K562 (cell line): Measurements from ENCODE around the gene CLC. TPM values are rescaled to one million over a fixed set of nuclear protein-coding genes. Genes with fewer than 3 reads are reported as not detected.

Experiments used
- ATAC-seq: fragments of 200-7000 bp; cut with Tn5 transposase; 3 replicates; pipeline ENCODE4 v1.9.1; 2020; ENCODE audit warnings: moderate library complexity
- BruUV-seq: library from RNA; stranded (reverse); fragments of 400-500 nt; replicated peaks from 2 replicates; lab custom pipeline; 2021; lab: Mats Ljungman, UMichigan
- CTCF ChIA-PET: fragments of 300-600 bp; formaldehyde crosslinking; extraction: SDS; loops from one replicate; lab custom pipeline; 2021; ENCODE audit warnings: low intra/inter-chr PET ratio; lab: Yijun Ruan, JAX
- POLR2A ChIA-PET: fragments of 300-600, 350-650 bp; sonication (Branson Sonifier 250); formaldehyde crosslinking; extraction: SDS; loops from one replicate; lab custom pipeline; 2021; ENCODE audit warnings: antibody characterized with exemption, inconsistent platforms; lab: Yijun Ruan, JAX
- DNase-seq, 4 experiments: peaks; one replicate each; pipeline versions ENCODE4 v3.0.0 to v3.0.0-alpha.2; 2011 to 2018; ENCODE audit warnings: low spot score in 3 of 4, mixed read lengths in 3 of 4; ENCODE audit errors: extremely low read depth in 1 of 4
- FAIRE-seq: peaks from 2 replicates; lab custom pipeline; 2011; peaks lifted over from hg19 to GRCh38; lab: Jason Lieb, UNC
- H2AFZ ChIP-seq: 2 replicates; pipeline ENCODE4 v1.6.0; 2011; ENCODE audit warnings: low read depth, low read length, control low read depth, inconsistent platforms
- H3K27ac ChIP-seq: fragments of 200-600 bp; 3 replicates; pipeline ENCODE4 v1.8.0; 2011; ENCODE audit warnings: low read depth, mild to moderate bottlenecking, control low read depth, inconsistent platforms, low read length, moderate library complexity, mixed read lengths; ENCODE audit errors: extremely low read depth
- H3K27me3 ChIP-seq, 2 experiments: fragments of 300-600 bp in 1 of 2; 2 replicates in 1 of 2; 3 replicates in 1 of 2; pipeline versions ENCODE4 v1.6.0 to v1.8.0; 2011; ENCODE audit warnings: inconsistent platforms in 2 of 2, low read length in 2 of 2, mild to moderate bottlenecking in 1 of 2, mixed read lengths in 1 of 2, moderate library complexity in 1 of 2; ENCODE audit not compliant: control insufficient read depth in 2 of 2, insufficient read depth in 2 of 2
- H3K36me3 ChIP-seq: fragments of 300-600 bp; 3 replicates; pipeline ENCODE4 v1.8.0; 2011; ENCODE audit warnings: mild to moderate bottlenecking, low read length, inconsistent platforms; ENCODE audit not compliant: control insufficient read depth, insufficient read depth
- H3K4me1 ChIP-seq, 2 experiments: fragments of 200-600 bp in 1 of 2; replicated peaks in 1 of 2; 2 replicates in 1 of 2; 3 replicates in 1 of 2; pipeline versions ENCODE4 v1.5.1 to v1.8.0; 2011; ENCODE audit warnings: inconsistent platforms in 2 of 2, low read length in 2 of 2, mild to moderate bottlenecking in 1 of 2, mixed read lengths in 1 of 2, moderate library complexity in 1 of 2; ENCODE audit not compliant: control insufficient read depth in 2 of 2, insufficient read depth in 2 of 2
- H3K4me2 ChIP-seq: 2 replicates; pipeline ENCODE4 v1.6.1; 2011; ENCODE audit warnings: low read length, control low read depth, inconsistent platforms, mixed read lengths; ENCODE audit not compliant: insufficient read depth
- H3K4me3 ChIP-seq: fragments of 200-600 bp; sonication (generic), shearing (Covaris generic); 2 replicates; pipeline ENCODE4 v1.5.1; 2016; ENCODE audit warnings: control low read depth, inconsistent platforms
- H3K79me2 ChIP-seq: fragments of 200-600 bp; 3 replicates; pipeline ENCODE4 v1.8.0; 2011; ENCODE audit warnings: low read length, inconsistent platforms; ENCODE audit not compliant: control insufficient read depth, insufficient read depth
- H3K9ac ChIP-seq, 2 experiments: 2 replicates each; pipeline versions ENCODE4 v1.6.0 to v1.6.1; 2011; ENCODE audit warnings: low read depth in 2 of 2, low read length in 2 of 2, control low read depth in 1 of 2, inconsistent platforms in 1 of 2, mild to moderate bottlenecking in 1 of 2, mixed read lengths in 1 of 2; ENCODE audit not compliant: insufficient read depth in 1 of 2
- H3K9me1 ChIP-seq: one replicate; pipeline ENCODE4 v1.6.0; 2011; ENCODE audit warnings: inconsistent platforms, mild to moderate bottlenecking, low read length, moderate library complexity; ENCODE audit not compliant: control insufficient read depth, insufficient read depth
- H3K9me3 ChIP-seq: replicated peaks from 2 replicates; pipeline ENCODE4 v1.5.1; 2011; ENCODE audit warnings: low read depth, low read length, inconsistent platforms; ENCODE audit not compliant: control insufficient read depth, insufficient read depth
- H4K20me1 ChIP-seq: replicated peaks from 2 replicates; pipeline ENCODE4 v1.6.1; 2011; ENCODE audit warnings: low read length, inconsistent platforms, mixed read lengths; ENCODE audit not compliant: control insufficient read depth, insufficient read depth
- ARNT ChIP-seq, 2 experiments: fragments of 450-650 bp; IDR thresholded peaks; 2 replicates each; pipeline ENCODE4 v1.6.1; 2016; ENCODE audit warnings: mild to moderate bottlenecking in 1 of 2
- MTA2 ChIP-seq: fragments of 450-650 bp; IDR thresholded peaks from 2 replicates; pipeline ENCODE4 v1.6.1; 2016; ENCODE audit warnings: low read depth
- SRSF1 ChIP-seq: fragments of 200-400 bp; formaldehyde crosslinking; IDR thresholded peaks from 2 replicates; pipeline ENCODE4 v1.6.1; 2017; ENCODE audit warnings: mild to moderate bottlenecking, low read depth, low read length, moderate library complexity
- WGBS: fragments of 100-300 bp; shearing (Covaris generic); methylation state at CpG from one replicate; pipeline ENCODE4 v1.1.6; 2016; ENCODE audit warnings: low coverage, mixed read lengths; ENCODE audit not compliant: insufficient coverage; ENCODE audit errors: missing lambda C conversion rate; 5-methylcytosine and 5-hydroxymethylcytosine counted together
- in situ Hi-C: fragments of 300-500 bp; cut with MboI; formaldehyde crosslinking; loops from 4 replicates; pipeline ENCODE4 v1.15.0; 2018; ENCODE audit warnings: inconsistent platforms, mixed read lengths
- intact Hi-C: fragments of 100-400 bp; cut with micrococcal nuclease; formaldehyde crosslinking; loops from 2 replicates; pipeline ENCODE4 v1.14.2; 2022
- polyA plus RNA-seq, 8 experiments: library from polyadenylated mRNA; depleted of rRNA in 4 of 8; stranded (reverse) in 5 of 8; unstranded in 3 of 8; fragments of >200 nt; fragmentation: Nextera tagmentation in 2 of 8; fragmentation: Illumina TruSeq in 1 of 8; extraction: Ambion mirVana in 2 of 8; extraction: Trizol in 1 of 8; gene quantifications; 2 replicates each; pipeline versions ENCODE4 v1.2.1 to v1.2.3, GENCODE V29; 2011 to 2014; ENCODE audit warnings: inconsistent platforms in 1 of 8, missing spikeins in 1 of 8
- total RNA-seq, 7 experiments: library from RNA; depleted of rRNA in 6 of 7; stranded (reverse); fragments of >200 nt in 6 of 7; fragmentation: Illumina TruSeq in 2 of 7; extraction: Trizol in 2 of 7; gene quantifications; 2 replicates each; pipeline versions ENCODE4 v1.2.1 to v1.2.3, GENCODE V29; 2011 to 2021; ENCODE audit warnings: low replicate concordance in 1 of 7

The CLC gene
- total and polyA plus RNA-seq, 9 of the 15 experiments (the other 6 are each of a cell fraction or from before 2014, with no cell fraction given): 0.44 to 1.1 (median 0.67) TPM; not detected in 3

DNA sequence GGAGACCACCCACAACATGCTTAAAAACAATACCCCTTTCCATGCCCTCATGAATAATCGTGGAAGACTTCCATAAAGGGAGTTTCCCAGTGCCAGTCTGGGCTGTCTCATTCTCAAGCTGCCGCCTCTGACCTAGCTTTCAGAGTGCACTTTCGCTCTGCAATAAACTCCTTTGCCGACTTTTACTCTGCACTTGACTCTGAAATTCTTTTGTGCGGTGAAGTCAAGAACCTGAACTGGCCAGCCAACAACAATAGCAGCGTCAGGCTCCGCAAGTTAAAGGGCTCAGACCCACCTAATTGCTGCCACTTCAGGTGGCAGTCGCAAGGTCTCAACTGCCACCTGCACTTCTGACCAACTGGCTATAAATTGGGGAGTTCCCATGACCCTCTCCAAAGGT, 30.5 kb upstream of the CLC start:
- intact Hi-C loops (loop anchor here (10.0 kb wide), 1 partner anchor 214 kb away; no protein-coding TSS in a partner anchor), in situ Hi-C loops (no loop called here)
- no TSS peak for BruUV-seq
- Histone ChIP-seq H3K27me3 (peaks cover 0 to 9% of the 10 kb centered on the region in 2 experiments; a peak in 1 of 5 replicates), H2AFZ (no peak overlapping the region), H3K4me1 (no peaks in the 10 kb centered on the region), H3K79me2 (no peaks in the 10 kb centered on the region), H3K4me3 (no peak overlapping the region), H3K9me3 (no peaks in the 10 kb centered on the region), H3K27ac (no peak overlapping the region), H4K20me1 (no peaks in the 10 kb centered on the region), H3K36me3 (no peaks in the 10 kb centered on the region), H3K9ac (no peak overlapping the region), H3K9me1 (no peaks in the 10 kb centered on the region), H3K4me2 (no peak overlapping the region)
- TF ChIP-seq ARNT (IDR thresholded peaks at IDR 0.05) (no peak), SRSF1 (no peak), MTA2 (no peak)
- ATAC-seq: no peak
- FAIRE-seq: no peak
- 8% methylated on average over 8 of the region's 8 CpGs for WGBS
- POLR2A ChIA-PET: interaction anchor here (0.6 kb wide), 1 partner anchor 1931 kb away, joined by 3 read pairs; no protein-coding TSS in a partner anchor
- DNase-seq: no peak
- CTCF ChIA-PET: no interaction called here
